Liver (tissue), 9 donors: ENCODE data around the gene LRRFIP1. TPM values are rescaled to one million over a fixed set of nuclear protein-coding genes. Genes with fewer than 3 reads are reported as not detected.

Experiments used
- DNase-seq: peaks from one replicate; pipeline ENCODE4 v3.0.0-alpha.2; 2017; ENCODE audit warnings: low spot score
- H3K27ac ChIP-seq, 2 donors: one replicate each; pipeline ENCODE4 v1.7.0; 2013; ENCODE audit warnings: inconsistent platforms in 2 of 2, low read length in 2 of 2, control low read depth in 1 of 2, low read depth in 1 of 2, mild to moderate bottlenecking in 1 of 2
- H3K27me3 ChIP-seq, 4 donors: one replicate each; pipeline versions ENCODE4 v1.6.1 to v1.7.0; 2013; ENCODE audit warnings: low read length in 3 of 4, inconsistent platforms in 1 of 4, mild to moderate bottlenecking in 1 of 4, moderate library complexity in 1 of 4; ENCODE audit not compliant: control insufficient read depth in 4 of 4, insufficient read depth in 4 of 4
- H3K36me3 ChIP-seq, 4 donors: one replicate each; pipeline versions ENCODE4 v1.6.1 to v1.7.0; 2013; ENCODE audit warnings: low read length in 3 of 4, mild to moderate bottlenecking in 3 of 4, low read depth in 1 of 4, moderate library complexity in 1 of 4; ENCODE audit not compliant: control insufficient read depth in 4 of 4, insufficient read depth in 3 of 4
- H3K4me1 ChIP-seq, 4 donors: one replicate each; pipeline versions ENCODE4 v1.6.1 to v1.7.0; 2013; ENCODE audit warnings: low read length in 3 of 4, mild to moderate bottlenecking in 3 of 4, moderate library complexity in 1 of 4; ENCODE audit not compliant: control insufficient read depth in 4 of 4, insufficient read depth in 4 of 4
- H3K4me3 ChIP-seq, 3 donors: one replicate each; pipeline versions ENCODE4 v1.6.1 to v1.7.0; 2013; ENCODE audit warnings: low read length in 3 of 3, control low read depth in 1 of 3, low read depth in 1 of 3, mild to moderate bottlenecking in 1 of 3
- H3K9ac ChIP-seq, 2 donors: one replicate each; pipeline ENCODE4 v1.7.0; 2013; ENCODE audit warnings: low read length in 2 of 2, mild to moderate bottlenecking in 2 of 2, moderate library complexity in 2 of 2, control low read depth in 1 of 2, low read depth in 1 of 2
- H3K9me3 ChIP-seq, 4 donors: one replicate each; pipeline versions ENCODE4 v1.6.1 to v1.7.0; 2013; ENCODE audit warnings: low read length in 3 of 4; ENCODE audit not compliant: control insufficient read depth in 4 of 4
- ATF3 ChIP-seq: IDR thresholded peaks from 2 replicates; pipeline ENCODE4 v1.6.1; 2016; ENCODE audit warnings: antibody characterized with exemption
- CTCF ChIP-seq: fragments of 150-350 bp; IDR thresholded peaks from 2 replicates; pipeline ENCODE4 v1.5.1; 2017; ENCODE audit warnings: improper control_type of control experiment, low read depth, low read length; ENCODE audit not compliant: missing input control
- EGR1 ChIP-seq, 2 donors: IDR thresholded peaks; 2 replicates each; pipeline ENCODE4 v1.6.1; 2016 to 2018; ENCODE audit warnings: antibody characterized with exemption in 2 of 2, low read depth in 2 of 2
- FOXA1 ChIP-seq: IDR thresholded peaks from 2 replicates; pipeline ENCODE4 v1.6.1; 2016; ENCODE audit warnings: antibody characterized with exemption
- FOXA2 ChIP-seq: IDR thresholded peaks from 2 replicates; pipeline ENCODE4 v1.6.1; 2016; ENCODE audit warnings: antibody characterized with exemption
- GABPA ChIP-seq, 2 donors: IDR thresholded peaks in 1 of 2; conservative IDR thresholded peaks in 1 of 2; 2 replicates each; pipeline ENCODE4 v1.6.1; 2016; ENCODE audit warnings: antibody characterized with exemption in 2 of 2, mild to moderate bottlenecking in 1 of 2, moderate library complexity in 1 of 2
- HNF4A ChIP-seq, 2 donors: conservative IDR thresholded peaks; 2 replicates each; pipeline ENCODE4 v1.6.1; 2016; ENCODE audit warnings: antibody characterized with exemption in 2 of 2, mild to moderate bottlenecking in 2 of 2
- HNF4G ChIP-seq: IDR thresholded peaks from 2 replicates; pipeline ENCODE4 v1.6.1; 2016; ENCODE audit warnings: antibody characterized with exemption
- JUND ChIP-seq, 2 donors: IDR thresholded peaks; 2 replicates each; pipeline ENCODE4 v1.6.1; 2016; ENCODE audit warnings: antibody characterized with exemption in 2 of 2
- NR2F2 ChIP-seq: IDR thresholded peaks from 2 replicates; pipeline ENCODE4 v1.6.1; 2016; ENCODE audit warnings: antibody characterized with exemption
- RAD21 ChIP-seq, 2 donors: IDR thresholded peaks; 2 replicates each; pipeline ENCODE4 v1.6.1; 2016; ENCODE audit warnings: antibody characterized with exemption in 2 of 2, mild to moderate bottlenecking in 2 of 2
- RXRA ChIP-seq, 2 donors: IDR thresholded peaks; 2 replicates each; pipeline ENCODE4 v1.6.1; 2017 to 2018; ENCODE audit warnings: antibody characterized with exemption in 2 of 2, mild to moderate bottlenecking in 1 of 2
- SP1 ChIP-seq: IDR thresholded peaks from 2 replicates; pipeline ENCODE4 v1.6.1; 2018; ENCODE audit warnings: antibody characterized with exemption, mild to moderate bottlenecking
- TAF1 ChIP-seq: conservative IDR thresholded peaks from 2 replicates; pipeline ENCODE4 v1.6.1; 2016; ENCODE audit warnings: antibody characterized with exemption, mild to moderate bottlenecking
- YY1 ChIP-seq: IDR thresholded peaks from 2 replicates; pipeline ENCODE4 v1.6.1; 2016; ENCODE audit warnings: antibody characterized with exemption, mild to moderate bottlenecking
- ZBTB33 ChIP-seq: IDR thresholded peaks from 2 replicates; pipeline ENCODE4 v1.6.1; 2016; ENCODE audit warnings: antibody characterized with exemption
- WGBS: extraction: QIAGEN DNeasy Blood & Tissue Kit; methylation state at CpG from one replicate; pipeline ENCODE4 v1.1.7; 2013; 5-methylcytosine and 5-hydroxymethylcytosine counted together
- polyA plus RNA-seq, 2 donors: library from polyadenylated mRNA; stranded (reverse) in 1 of 2; unstranded in 1 of 2; fragments of 200-250 nt in 1 of 2; fragments of >200 nt in 1 of 2; fragmentation: Nextera tagmentation in 1 of 2; extraction: Ambion mirVana in 1 of 2; gene quantifications; one replicate each; pipeline versions ENCODE4 v1.2.1 to v1.2.3, GENCODE V29; 2013 to 2015
- total RNA-seq, 2 donors: library from RNA; depleted of rRNA; stranded (reverse); fragments of >200 nt; gene quantifications; one replicate each; pipeline ENCODE4 v1.2.3, GENCODE V29; 2014
- donor health status: healthy.
- donor health status: healthy.
- donor health status: healthy.
- donor health status: healthy.
- donor health status: healthy.

Gene LRRFIP1
- total and polyA plus RNA-seq, 4 donors, result 13.3 to 56.1 (median 39.1) TPM

DNA sequence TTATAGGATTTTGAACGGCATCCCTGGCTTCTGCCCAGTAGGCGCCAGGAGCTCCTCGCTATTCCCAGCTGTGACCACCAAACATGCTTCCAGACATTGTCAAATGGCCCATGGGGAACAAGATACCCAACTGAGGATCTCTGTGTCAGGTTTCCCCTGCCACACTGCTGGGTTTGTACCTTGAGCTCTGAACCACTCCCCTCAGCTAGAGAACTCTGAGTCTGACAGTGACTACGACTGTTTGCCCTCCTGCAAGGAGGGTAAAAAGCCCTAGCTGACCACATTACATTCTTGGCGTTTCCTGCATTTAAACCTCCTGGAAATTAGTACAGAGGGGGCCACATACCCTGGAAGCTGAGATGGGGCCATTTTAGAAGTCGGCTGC is 12.4 kb downstream of the LRRFIP1 start:
- TF ChIP-seq RAD21 (IDR thresholded peaks at IDR 0.05) (no peak), HNF4G (no peak), FOXA1 (no peak), CTCF (no peak), ZBTB33 (no peak), SP1 (no peak), NR2F2 (no peak), JUND (IDR thresholded peaks at IDR 0.05) (no peak), TAF1 (no peak), ATF3 (no peak), FOXA2 (no peak), RXRA (IDR thresholded peaks at IDR 0.05) (no peak), EGR1 (IDR thresholded peaks at IDR 0.05; ENCODE audit: low read depth in 2 of 2) (no peak)
- no peaks in the 10 kb centered on the region for H3K36me3 ChIP-seq
- WGBS, result 89% methylated on average over 6 of the region's 6 CpGs
- H3K4me3 ChIP-seq, result no peak overlapping the region
- H3K9me3 ChIP-seq, result no peaks in the 10 kb centered on the region
- no peak overlapping the region for H3K9ac ChIP-seq
- H3K27ac ChIP-seq, result no peak overlapping the region
- H3K27me3 ChIP-seq, result no peaks in the 10 kb centered on the region
- no peaks in the 10 kb centered on the region for H3K4me1 ChIP-seq
- DNase-seq, result no peak

DNA sequence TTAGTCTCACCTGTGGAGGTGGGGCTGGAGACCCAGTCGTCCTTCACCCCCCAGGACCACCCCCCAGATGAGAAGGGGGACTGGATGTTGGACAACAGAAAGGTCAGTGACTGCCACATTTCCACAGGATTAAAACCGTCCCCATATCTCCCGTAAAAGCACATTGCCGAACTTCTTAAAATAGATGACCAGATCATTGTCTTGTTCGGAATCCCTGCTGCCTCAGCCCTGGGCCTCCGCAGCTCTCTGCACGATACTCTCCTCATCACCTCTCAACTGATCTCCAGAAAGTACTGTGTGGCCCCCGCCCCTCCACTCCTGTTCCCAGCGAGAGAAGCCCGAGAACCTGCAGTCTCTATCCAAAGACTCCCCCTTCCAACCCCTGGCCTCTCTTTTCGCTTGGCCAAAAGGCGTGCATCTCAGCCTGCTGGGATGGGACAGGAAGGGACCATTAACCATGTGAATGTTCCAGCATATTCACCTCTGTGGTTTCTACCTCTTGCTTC is 13.2 kb downstream of the LRRFIP1 start:
- DNase-seq, result no peak
- Histone ChIP-seq H3K4me1 (no peaks in the 10 kb centered on the region), H3K27me3 (no peaks in the 10 kb centered on the region), H3K9me3 (no peaks in the 10 kb centered on the region), H3K9ac (no peak overlapping the region), H3K27ac (no peak overlapping the region), H3K4me3 (no peak overlapping the region), H3K36me3 (peaks cover 0 to 5% (median 0%) of the 10 kb centered on the region in 4 donors)
- no peak for TF ChIP-seq ZBTB33
- TF ChIP-seq HNF4G, result no peak
- TF ChIP-seq FOXA1, result no peak
- TF ChIP-seq HNF4A (conservative IDR thresholded peaks at IDR 0.05), result no peak
- TF ChIP-seq RAD21 (IDR thresholded peaks at IDR 0.05), result no peak
- TF ChIP-seq ATF3, result no peak
- TF ChIP-seq FOXA2, result no peak
- no peak for TF ChIP-seq YY1
- TF ChIP-seq JUND (IDR thresholded peaks at IDR 0.05), result no peak
- TF ChIP-seq EGR1 (IDR thresholded peaks at IDR 0.05; ENCODE audit: low read depth in 2 of 2), result no peak
- no peak for TF ChIP-seq SP1
- no peak for TF ChIP-seq RXRA (IDR thresholded peaks at IDR 0.05)
- no peak for TF ChIP-seq GABPA (IDR thresholded peaks at IDR 0.05 in 1 of 2, conservative IDR thresholded peaks at IDR 0.05 in 1 of 2)
- no peak for TF ChIP-seq TAF1
- TF ChIP-seq NR2F2, result no peak
- WGBS, result 91% methylated on average over 12 of the region's 12 CpGs
